OCI-LY3 (cell line): ENCODE measurements around the gene PXDC1.

Source experiments
- CTCF ChIP-seq: fragments of 200-600, 300-600 bp; sonication (generic); IDR thresholded peaks from 2 replicates; pipeline ENCODE4 v1.5.1; 2014; ENCODE audit warnings: antibody characterized with exemption, low read length, low read depth
- EZH2phosphoT487 ChIP-seq: fragments of 200-600 bp; shearing (Covaris generic); IDR thresholded peaks from 2 replicates; pipeline ENCODE4 v1.6.1; 2018; ENCODE audit warnings: antibody characterized with exemption, mixed run types, low read depth

DNA sequence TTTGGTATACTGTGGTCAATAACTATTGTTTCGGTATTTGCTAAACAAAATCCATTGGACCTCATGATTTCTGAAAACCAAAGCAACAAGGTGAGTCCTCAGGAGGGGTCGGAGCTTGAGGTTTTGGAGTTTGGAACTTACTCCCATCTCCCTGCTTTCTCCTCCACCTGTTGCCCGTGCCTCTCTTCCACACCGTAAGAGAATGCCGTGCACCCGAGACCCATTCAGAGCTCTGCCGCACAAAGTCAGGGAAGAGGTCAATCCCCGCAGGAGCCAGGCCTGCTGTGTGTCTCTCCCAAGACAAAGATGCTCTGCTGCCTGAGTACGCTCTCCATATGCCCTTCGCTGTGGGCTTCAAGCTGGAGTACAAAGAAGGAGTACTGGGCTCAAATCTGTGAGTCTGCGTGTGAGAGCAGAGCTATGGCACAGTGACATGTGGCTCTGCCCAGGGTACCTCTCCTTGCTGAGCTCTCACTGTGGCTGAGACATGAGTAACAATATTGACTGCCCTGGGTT is 23.9 kb downstream of the PXDC1 start:
- TF ChIP-seq CTCF (no peak), EZH2phosphoT487 (no peak)
